NCI-H1436 (cell line): ENCODE measurements around the gene VAV3.

Experiments
- DNase-seq: peaks from one replicate; lab custom pipeline; 2025; lab: John Stamatoyannopoulos, UW

VAV3 gene

DNA sequence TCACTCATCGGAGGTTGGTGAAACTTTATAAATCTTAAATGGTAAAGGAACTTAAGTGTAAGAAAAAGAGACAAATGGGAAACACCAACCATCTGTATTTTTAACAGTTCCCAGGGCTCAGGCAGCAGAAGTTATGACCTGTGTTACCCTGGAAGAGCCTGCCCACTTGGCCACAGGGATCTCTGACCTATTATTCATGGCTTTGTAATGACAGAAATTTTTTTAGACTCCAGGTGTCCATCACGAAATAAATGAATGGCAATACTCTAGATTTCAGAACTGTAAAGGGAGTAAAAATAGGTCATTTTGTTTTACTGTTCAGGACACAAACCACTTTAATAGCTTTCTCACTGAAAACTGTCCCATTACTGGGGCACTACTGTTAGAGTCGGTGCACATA, 389.8 kb downstream of the VAV3 start:
- no peak for DNase-seq

DNA sequence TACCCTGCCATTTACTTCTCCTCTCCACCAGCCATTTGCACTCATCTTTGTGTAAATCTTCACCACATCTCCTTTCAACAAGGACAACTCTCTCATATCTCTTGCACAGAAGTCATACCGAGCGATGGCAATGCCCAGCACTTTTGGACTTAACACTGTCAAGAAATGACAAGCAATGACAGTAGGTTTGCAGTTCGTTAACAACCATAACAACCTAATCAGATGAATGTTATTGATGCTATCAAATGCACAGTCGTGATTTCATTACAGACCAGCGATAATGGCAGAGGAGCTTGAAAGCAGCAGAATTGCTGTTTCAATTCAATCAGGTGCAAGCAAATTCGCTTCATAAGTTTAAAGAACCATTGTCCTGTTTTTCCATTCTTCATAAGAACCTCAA, 390.9 kb downstream of the VAV3 start:
- no peak for DNase-seq

DNA sequence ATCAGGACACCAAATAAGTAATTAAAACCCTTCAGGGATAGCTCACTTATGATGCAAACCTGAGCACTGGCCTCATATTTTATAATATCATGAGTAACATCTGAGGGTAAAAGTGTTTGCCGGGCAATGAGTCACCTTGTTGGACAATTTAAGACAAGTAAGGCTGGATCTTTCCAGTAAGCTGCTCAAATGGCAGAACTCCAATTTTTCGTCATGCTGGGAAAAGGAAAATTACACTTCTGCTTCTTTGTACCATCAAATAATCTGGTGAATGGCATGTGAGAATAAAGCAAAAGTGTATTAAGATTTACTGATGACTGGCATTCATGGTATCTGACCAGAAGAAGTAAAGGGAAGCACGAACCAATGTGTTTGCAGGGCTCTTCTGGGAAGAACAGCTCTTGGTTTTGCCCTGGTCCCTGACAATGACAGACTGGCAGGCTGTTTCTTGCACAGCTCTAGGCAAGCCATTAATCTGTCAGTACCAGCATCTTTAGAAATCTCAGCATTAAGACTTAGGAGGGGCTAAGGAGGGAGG, 392.2 kb downstream of the VAV3 start:
- DNase-seq, result no peak

DNA sequence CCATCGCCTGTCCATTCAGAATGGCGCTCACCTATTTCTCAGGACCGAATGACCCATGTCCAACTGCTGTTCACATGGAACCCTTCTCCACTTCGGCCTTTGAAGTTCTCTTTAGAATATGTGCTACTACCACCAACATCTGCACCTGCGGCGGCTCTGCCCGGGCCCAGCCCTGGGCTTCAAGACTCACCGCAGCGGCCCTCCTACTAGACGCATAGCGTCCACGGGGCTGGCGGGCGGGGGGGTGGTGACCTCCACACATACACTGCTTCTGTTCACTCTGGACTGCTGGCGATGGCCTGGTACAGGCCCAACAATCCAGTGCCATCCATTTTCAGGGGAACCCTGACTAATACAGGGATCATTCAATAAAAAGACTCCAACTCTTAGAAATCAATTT, 394.2 kb downstream of the VAV3 start:
- no peak for DNase-seq

DNA sequence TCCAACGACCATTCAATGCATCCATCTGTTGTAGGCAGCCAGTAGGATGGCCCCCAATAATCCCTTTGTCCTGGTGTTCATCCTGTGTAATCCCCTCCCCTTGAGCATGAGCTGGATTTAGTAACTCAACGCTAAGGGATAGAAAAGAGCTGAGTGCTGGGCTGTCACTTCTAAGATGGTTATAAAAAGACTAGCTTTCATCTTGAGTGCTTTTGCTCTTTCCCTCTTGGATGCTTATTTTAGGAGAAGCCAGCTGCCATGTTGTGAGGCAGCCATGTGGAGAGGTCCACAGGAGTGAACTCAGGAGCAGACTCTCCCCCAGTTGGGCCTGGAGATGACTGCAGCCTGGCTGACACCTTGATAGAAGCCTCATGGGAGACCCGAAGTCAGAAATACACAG, 401.5 kb downstream of the VAV3 start:
- DNase-seq, result no peak

DNA sequence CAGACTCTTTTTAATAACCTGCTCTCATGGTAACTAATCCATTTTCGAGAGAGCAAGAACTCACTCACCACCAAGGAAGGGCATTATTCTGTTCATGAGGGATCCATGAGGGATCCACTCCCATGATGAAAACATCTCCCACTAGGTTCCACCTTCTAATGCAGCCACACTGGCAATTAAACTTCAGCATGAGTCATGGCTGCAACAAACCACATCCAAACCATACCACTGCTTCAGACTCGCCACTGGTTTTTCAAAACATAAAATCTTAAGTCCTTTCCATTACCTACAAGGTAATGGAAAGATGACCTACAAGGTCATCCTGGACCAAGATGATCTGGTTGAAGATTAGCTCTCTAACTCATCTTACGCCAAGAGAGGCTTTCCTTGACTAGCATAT, 405.1 kb downstream of the VAV3 start:
- no peak for DNase-seq

DNA sequence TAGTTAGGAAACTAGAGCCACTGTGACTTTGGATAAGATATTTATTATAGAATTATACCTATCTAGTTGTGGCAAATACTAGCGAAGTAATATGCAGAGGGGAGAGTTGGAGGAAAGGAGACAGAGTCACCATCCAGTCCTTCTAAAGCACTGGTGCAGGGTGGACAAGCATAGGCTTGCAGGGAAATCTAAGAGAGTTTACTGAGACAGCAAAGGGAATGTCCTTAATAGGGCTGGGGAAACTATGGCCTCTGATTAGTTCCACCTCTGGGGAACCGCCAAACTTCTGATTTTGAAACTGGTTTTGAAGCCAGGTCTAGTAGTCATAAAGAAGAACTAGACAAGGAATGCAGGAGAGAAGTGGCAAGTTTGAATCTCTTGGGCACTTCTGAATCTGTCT, 407.9 kb downstream of the VAV3 start:
- no peak for DNase-seq

DNA sequence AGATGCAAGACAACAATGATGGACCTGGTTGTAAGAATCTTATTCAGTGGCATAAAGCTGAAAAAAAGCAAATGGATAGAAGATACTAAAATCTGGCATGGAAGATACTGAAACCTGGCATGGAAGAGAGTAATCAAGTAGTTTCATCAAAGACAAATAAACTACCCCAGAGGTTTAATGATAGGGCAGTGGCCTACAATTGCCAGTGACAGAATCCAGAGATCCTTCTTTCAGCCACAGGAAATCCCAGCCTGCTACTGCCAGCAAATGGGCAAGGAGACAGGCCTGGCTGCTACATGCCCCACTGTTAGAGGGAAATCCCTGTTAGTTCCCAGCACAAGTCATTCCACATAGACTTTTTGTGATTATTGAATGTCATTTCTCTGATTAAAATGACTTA, 409.4 kb downstream of the VAV3 start:
- no peak for DNase-seq

DNA sequence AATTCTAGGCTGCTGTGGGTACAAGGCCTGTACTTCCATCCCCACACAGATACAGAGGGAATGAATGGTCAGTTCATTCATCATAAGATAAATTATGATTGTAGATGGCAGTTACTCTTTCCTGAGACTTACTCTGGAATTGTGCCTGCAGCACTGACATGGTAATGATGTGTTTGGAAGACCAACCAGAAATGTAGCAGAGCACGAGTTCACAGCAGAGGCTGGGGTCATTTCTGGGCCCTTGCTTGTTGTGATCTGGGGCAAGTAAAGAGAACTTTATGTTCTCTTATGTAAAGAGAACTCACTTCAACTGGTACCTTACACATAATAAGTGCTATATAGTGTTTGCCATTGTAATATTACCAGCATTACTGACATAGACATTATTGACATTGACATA, 412.2 kb downstream of the VAV3 start:
- DNase-seq, result no peak

DNA sequence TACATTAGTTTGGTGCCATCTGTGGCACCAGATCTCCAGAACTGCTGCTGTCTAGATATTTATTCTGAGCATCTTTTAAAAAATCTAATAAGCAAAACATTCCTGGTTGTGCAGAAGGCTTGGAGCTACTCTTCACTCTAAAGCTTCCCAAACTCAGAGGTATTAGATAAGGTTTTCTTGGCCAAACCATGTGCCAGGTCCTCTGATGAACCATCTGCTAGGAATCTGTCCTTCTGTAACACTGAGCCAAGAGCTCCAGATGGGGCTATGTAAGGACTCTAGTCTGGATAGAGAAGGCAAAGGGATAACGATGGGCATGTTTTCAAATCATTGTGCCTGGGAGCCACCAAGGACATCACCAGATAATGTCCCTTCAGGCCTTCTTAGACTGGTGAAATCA, 413.5 kb downstream of the VAV3 start:
- DNase-seq, result no peak

DNA sequence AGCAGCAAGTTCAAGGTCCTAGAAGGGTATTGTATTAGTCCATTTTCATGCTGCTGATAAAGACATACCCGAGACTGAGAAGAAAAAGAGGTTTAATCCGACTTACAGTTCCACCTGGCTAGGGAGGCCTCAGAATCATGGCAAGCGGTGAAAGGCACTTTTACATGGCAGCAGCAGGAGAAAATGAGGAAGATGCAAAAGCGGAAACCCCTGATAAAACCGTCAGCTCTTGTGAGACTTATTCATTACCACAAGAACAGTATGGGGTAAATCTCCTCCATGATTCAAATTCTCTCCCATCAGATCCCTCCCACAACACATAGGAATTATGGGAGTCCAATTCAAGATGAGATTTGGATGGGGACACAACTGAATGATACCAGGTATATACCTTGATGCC, 414.6 kb downstream of the VAV3 start:
- DNase-seq, result no peak

DNA sequence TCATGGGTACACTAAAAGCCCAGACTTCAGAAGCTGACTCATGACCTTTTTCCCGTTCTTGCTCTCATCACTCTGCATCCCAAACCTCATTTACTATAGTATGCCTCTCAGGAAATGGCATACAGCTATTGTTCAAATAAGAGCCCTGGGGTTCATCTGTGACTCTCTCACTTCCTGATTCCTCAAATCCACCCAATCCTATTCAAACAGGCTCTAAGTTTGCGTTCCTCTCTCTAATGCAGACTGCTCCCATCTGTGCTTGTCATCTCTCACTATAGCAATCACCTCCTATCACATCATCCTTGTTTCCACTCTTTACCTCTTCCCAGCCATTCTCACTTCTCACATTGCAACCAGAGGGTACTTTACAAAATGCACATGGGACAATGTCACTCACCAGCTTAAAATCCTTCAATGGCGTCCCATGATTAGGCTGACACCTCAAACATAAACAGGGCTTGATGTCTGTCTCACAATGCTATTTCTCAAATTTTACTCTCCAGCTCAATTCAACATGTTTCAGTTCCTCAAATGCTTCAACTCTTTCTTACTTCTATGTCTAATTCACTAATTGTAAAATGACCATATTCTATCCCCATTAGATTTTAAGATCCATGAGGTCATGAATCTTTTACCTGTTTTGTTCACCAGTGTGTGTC, 415.7 kb downstream of the VAV3 start:
- DNase-seq, result no peak

DNA sequence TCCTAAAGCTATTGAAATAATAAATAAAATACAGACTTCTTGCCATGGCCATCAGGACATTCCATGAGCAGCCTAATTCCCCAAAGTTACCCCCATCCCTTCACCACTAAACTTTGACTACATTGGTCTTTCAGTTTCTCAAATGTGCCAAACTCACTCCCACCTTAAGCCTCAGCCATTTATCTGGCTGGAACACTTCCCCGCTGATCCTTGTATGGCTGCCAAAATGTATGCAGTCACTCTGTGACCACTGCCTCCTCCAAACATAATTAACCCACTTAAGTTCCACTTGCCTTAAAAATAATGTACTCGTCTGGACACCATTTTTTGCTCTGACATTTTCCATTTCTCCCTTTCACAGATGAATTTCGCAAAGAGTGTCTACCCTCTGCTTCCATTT, 416.7 kb downstream of the VAV3 start:
- no peak for DNase-seq

DNA sequence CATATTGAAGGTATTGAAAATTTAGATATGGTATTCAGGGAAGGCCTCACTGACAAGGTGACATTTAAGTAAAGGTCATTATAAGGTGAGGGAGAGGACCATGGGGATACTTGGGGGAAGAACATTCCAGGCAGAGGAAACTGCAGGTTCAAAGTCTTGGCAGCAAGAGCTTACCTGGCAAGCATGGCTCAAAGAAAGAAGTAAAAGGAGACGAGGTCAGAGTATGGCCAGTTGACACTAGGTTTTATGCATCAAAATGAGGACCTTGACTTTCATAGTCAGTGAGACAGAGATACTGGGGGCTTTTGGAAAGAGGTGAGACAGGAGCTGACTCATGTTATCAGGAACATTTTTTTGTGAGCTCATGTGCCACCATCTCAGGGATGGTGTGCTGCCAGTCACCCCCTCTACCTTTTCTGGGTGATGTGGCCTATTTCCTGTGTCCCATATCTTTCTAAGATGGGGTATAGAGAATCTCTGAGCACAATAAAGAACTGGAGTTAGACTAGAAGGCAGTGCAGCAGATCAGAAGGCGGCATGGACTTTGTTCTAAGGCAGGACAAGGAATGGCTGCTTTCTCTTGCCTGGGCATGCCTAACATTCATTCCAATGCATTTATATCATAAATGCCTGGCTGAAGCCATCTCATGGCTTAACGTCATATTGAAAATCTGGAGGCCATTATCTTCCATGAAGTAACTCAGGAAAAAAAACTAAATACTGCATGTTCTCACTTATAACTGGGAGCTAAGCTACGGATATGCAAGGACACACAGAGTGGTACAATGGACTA, 417.4 kb downstream of the VAV3 start:
- DNase-seq, result no peak

DNA sequence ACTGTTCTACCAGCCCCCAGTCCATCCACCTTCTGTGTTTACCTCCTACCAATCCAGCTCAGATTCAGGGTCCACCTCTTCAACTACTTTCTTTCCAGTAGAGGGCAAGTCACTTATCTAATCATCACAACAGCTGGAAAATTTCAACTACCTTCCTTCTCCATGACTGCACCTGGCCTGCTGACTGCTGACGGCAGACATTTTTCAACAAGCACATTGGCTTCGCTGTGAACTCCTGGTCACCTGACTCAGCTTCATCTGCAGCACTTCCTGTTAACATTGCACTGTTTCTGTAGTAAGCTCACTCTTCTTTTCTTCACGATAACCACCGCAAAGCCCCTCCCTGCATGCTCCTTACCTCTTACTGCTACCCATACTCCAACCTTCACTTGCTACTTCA, 418.4 kb downstream of the VAV3 start:
- no peak for DNase-seq

DNA sequence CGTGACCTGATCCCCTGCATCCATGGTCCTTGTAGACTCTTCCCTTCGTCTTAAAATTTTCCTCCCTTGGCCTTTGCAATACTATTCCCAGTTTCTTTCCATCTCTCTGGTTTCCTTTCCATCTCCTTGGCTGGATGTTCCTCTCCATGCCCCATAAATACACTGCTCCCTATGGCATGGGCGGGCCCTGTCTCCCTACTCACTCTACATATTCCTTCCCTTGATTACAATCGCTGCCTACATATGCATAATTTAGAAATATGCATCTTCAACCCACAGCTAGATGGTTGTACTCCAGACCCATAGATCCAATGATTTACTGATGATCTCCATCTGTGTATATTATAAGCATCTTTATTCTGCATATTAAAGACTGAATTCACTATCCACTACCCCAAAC, 419.1 kb downstream of the VAV3 start:
- no peak for DNase-seq

DNA sequence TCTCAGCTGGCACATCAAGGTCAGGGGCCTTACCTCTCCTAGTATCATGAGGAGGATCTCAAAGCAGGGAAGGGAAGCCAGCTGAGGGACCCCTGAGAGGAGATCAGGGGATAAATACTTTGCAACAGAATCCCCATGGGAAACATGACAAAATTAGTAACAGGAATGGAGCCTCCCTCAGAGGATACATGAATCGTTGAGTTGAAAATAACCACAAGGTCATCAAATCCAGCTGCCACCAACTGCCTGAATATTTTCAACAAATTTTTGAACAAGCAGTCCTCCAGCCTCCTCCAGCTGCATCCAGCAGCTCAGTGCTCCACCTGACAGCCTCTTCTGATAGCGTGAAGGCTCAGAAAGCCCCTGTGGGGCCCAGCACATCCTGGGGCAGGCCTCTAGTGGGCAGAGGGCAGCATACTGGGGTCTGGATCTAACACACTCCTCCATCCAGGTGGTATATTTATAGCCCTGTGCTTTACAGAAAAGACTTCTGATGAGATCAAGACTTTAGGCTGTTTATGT, 419.9 kb downstream of the VAV3 start:
- DNase-seq, result no peak

DNA sequence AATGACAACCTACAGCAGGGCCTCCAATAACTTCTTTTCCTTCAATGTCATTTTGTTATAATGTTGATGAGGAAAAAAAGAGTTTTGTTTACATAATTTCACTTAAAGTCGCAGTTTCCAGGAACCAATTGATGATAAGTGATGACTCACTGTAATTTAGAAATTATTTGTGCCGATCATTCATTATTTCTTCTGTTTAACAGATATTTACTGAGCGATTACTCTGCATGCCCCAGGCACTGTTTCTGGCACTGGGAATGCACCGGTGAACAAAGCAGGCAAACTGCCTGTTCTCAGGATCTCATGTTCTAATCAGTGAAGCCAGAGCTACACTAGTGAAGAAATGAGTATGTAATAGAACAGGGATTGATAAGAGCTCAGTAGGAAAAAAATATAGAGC, 420.7 kb downstream of the VAV3 start:
- no peak for DNase-seq

DNA sequence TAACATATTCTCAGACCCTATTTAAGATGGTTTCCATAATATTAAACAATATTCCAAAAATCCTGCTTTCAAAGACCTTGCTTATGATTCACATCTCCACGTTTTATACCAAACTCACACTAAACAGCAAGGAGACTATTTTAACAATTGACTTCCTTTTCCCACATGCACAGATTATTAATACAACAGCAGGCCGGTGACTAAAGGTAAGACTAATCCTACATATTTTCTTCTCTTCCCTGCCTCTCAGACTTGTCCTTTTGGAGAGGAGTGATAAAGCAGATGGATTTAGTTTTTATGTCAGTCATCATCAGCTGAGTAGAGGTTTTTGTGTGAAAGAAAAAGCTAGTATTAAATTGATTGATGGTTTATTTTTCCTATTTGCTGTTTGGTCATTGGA, 423.6 kb downstream of the VAV3 start:
- no peak for DNase-seq

DNA sequence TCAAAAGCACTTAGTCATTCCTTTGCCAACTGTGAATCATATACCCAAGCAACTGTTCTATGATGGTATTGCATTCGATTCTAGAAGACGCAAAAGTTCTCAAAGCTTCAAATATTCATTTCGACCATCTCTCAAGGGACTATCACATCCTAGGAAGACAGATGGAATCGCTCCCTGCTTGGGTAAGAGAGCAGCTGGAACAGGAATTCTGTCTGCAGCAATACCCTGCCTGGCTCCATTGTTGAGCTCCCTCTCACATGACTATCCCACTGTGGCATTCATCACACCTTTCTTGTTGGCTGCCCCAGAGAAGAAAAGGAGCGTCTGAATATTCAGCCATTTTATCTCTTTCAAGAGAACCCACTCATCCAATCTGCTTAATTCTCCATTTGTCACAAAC, 426.5 kb downstream of the VAV3 start:
- no peak for DNase-seq

DNA sequence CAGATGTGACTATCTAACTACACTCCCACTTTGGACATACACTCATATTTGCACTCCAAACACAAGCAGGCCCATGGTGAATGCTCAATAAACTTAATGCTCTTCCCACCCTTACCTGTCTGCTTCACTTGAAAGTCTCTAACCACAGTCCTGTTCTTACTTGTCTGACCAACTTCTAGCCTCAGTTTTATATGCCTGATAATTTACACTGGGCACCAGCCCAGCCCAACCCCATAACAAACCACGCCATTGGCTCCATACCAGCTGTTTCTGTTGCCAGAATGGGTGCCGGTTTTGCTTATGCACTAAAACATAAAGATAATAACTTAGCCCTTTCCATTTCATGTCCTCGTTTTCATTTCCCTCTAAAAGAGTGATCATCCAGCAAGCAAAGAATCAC, 428.7 kb downstream of the VAV3 start:
- no peak for DNase-seq

DNA sequence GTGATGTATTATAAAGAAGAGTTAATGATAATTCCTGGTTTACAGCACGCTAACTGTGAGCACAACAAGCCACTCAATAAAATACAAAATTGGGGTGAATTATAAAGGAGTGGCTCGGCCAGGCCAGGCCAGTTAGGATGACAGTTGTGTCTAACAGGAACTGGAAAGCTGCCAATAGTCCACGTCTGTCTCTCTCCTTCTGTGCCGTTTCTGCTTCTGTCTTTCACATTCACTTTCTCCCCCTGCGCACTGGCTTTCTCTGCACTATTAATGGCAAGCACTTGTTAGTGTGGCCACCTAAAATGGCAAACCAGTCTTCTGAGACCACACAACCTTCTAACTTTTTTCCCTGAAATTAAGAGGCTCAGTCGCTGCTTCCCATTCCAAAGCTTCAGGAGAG, 429.9 kb downstream of the VAV3 start:
- DNase-seq, result no peak

DNA sequence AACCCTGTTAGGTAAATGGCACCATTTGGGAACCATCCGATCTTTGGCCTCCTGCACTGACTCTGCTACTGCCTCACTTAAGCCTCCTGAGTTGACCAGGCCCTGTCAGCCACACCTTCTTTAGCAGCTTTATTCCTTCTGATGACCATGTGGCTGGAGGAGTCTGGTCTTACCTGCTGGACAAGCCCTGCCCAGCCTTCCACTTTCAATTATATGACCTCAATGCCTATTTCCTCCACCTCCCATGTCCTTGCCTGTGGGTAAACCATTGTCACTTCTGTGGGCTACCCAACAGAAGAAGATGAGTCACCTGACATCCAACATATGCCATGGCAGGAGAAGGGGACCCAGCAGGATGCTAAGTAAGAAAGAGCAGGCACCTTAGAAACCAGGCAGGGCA, 430.3 kb downstream of the VAV3 start:
- DNase-seq, result no peak

DNA sequence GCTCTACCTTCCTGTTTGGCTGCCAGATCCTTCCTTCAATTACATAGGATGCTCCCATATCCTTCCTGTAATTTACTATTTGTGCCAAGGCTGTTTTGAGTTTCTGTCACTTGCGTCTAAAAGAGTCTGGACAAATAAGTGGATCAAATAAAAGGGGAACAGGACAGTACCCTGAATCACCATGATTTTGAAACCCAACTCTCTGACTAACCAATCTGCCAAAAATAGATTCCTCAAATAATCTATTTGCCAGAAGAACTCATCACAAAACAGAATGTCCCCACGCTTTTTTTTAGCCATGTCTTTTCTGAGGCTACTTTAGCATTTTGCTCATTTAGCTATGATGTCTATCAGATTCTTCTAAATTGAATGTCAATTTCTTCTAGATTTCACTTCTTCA, 431.5 kb downstream of the VAV3 start:
- DNase-seq, result no peak
